ENCODE measurements around the gene NEFH.

DNA sequence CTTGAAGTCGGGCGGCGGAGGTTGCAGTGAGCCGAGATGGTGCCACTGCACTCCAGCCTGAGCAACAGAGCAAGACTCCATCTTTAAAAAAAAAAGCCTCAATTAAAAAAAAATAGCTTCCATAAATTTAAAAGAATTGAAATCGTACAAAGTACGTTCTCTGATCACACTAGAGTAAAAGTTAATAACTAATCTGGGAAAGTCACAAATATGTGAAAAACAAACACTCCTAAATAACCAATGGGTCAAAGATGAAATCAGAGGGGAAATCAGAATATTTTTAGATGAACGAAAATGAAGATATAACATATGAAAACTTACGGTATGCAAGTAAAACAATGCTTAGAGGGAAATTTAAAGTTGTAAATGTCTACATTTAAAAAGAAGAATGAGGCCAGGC, 19.8 kb downstream of the NEFH start:
- no peak for TF ChIP-seq SP1 (IDR thresholded peaks at IDR 0.05)
- TF ChIP-seq ARNT (IDR thresholded peaks at IDR 0.05): no peak
- TF ChIP-seq SUZ12 (IDR thresholded peaks at IDR 0.05): no peak

Measured in HEK293T (cell line).